ENCODE measurements around the gene RPL22L1. TPM values are rescaled to one million over a fixed set of nuclear protein-coding genes. Genes with fewer than 3 reads are reported as not detected.

Gene RPL22L1
- polyA plus RNA-seq (2011; rRNA removed) (22.1 and 59.4 TPM in 2 replicates), polyA minus RNA-seq (2011; rRNA and poly(A)+ RNA removed) (3.7 and 4.3 TPM in 2 replicates)

- peak; percentile 38 for TF ChIP-seq CTCF (IDR thresholded peaks at IDR 0.05; ENCODE audit: insufficient read depth, low read depth, low read length)
- peak within 1 kb of the TSS; percentile 69 for H3K4me3 ChIP-seq (ENCODE audit: low read depth, low read length)
- ChIA-PET POLR2A (interaction anchor here (0.5 to 1.0 kb wide), 4 partner anchors 30 to 696 kb away, joined by 3 read pairs; no protein-coding TSS in a partner anchor), CTCF (interaction anchor here (0.6 to 1.0 kb wide), 2 partner anchors 58 to 513 kb away, joined by 3 to 4 read pairs; no protein-coding TSS in a partner anchor)
- DNase-seq (ENCODE audit: low read depth): peak; percentile 76
- H3K36me3 ChIP-seq (ENCODE audit: control insufficient read depth, insufficient read depth, low read length): peaks cover 2% of the 10 kb centered on the region; the same call in 1 of the 2 replicates
- no peaks in the 10 kb centered on the region for H3K27me3 ChIP-seq (ENCODE audit: control insufficient read depth, insufficient read depth, low read length)
Measured at GRCh38 chr3:170869645-170870593, at the start of gene RPL22L1. Gene RPL22L1 (minus strand): TSS chr3:170870195. CDS start chr3:170870167, 28 bp downstream.

- no peak for DNase-seq (ENCODE audit: low read depth)
- Histone ChIP-seq H3K4me3 (ENCODE audit: low read depth, low read length) (no peak overlapping the region), H3K27me3 (ENCODE audit: control insufficient read depth, insufficient read depth, low read length) (no peaks in the 10 kb centered on the region), H3K36me3 (ENCODE audit: control insufficient read depth, insufficient read depth, low read length) (no peaks in the 10 kb centered on the region)
- CTCF ChIA-PET: interaction anchor here (0.6 kb wide), 1 partner anchor 78 kb away, joined by 4 read pairs; no protein-coding TSS in a partner anchor
- POLR2A ChIA-PET: no interaction called here
- no peak for TF ChIP-seq CTCF (IDR thresholded peaks at IDR 0.05; ENCODE audit: insufficient read depth, low read depth, low read length)
Measured at GRCh38 chr3:170918715-170919114, 48.7 kb upstream of the RPL22L1 start.

- Histone ChIP-seq H3K4me3 (ENCODE audit: low read depth, low read length) (no peak overlapping the region), H3K27me3 (ENCODE audit: control insufficient read depth, insufficient read depth, low read length) (no peaks in the 10 kb centered on the region), H3K36me3 (ENCODE audit: control insufficient read depth, insufficient read depth, low read length) (no peaks in the 10 kb centered on the region)
- no peak for TF ChIP-seq CTCF (IDR thresholded peaks at IDR 0.05; ENCODE audit: insufficient read depth, low read depth, low read length)
- POLR2A ChIA-PET: no interaction called here
- DNase-seq (ENCODE audit: low read depth): no peak
- CTCF ChIA-PET: no interaction called here
Measured at GRCh38 chr3:170914690-170915089, 44.7 kb upstream of the RPL22L1 start.

- H3K27me3 ChIP-seq (ENCODE audit: control insufficient read depth, insufficient read depth, low read length): no peaks in the 10 kb centered on the region
- H3K4me3 ChIP-seq (ENCODE audit: low read depth, low read length): no peak overlapping the region
- TF ChIP-seq CTCF (IDR thresholded peaks at IDR 0.05; ENCODE audit: insufficient read depth, low read depth, low read length): no peak
- CTCF ChIA-PET: no interaction called here
- H3K36me3 ChIP-seq (ENCODE audit: control insufficient read depth, insufficient read depth, low read length): no peaks in the 10 kb centered on the region
- POLR2A ChIA-PET: no interaction called here
- no peak for DNase-seq (ENCODE audit: low read depth)
Measured at GRCh38 chr3:170914212-170914611, 44.2 kb upstream of the RPL22L1 start.

GRCh38 chr3:170911051-170911450, 41.1 kb upstream of the RPL22L1 start:
- Histone ChIP-seq H3K36me3 (ENCODE audit: control insufficient read depth, insufficient read depth, low read length) (no peaks in the 10 kb centered on the region), H3K27me3 (ENCODE audit: control insufficient read depth, insufficient read depth, low read length) (no peaks in the 10 kb centered on the region), H3K4me3 (ENCODE audit: low read depth, low read length) (no peak overlapping the region)
- ChIA-PET POLR2A (no interaction called here), CTCF (no interaction called here)
- TF ChIP-seq CTCF (IDR thresholded peaks at IDR 0.05; ENCODE audit: insufficient read depth, low read depth, low read length): no peak
- no peak for DNase-seq (ENCODE audit: low read depth)
